ENCODE measurements around the gene CLEC1A.
"Not testable (repeated sequence)": the region's sequence is repeated elsewhere in the genome, so short reads cannot be mapped to it uniquely, and the experiment has no call there.

The CLEC1A gene

GRCh38 chr12:10033783-10034545, 64.8 kb downstream of the CLEC1A start:
- no peak for DNase-seq

DNA sequence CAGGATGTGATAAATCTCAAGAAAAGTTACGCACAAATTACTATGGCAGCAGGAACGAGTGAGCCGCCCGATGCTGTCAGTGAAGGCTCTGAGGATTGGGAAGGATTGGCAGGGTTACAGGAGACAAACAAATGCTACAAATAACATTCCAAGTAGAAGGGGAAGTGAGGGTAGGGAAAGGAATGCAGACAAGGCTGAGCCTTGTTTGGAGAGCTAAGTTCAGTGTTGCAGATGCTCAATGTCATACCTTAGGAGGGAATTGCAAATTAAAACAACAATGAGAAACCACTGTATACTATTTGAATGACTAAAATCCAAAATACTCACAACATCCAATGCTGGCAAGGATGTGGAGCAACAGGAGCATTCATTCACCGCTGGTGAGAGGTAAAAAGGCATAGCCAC, 67.0 kb downstream of the CLEC1A start:
- DNase-seq = no peak

- DNase-seq = no peak
These were observed 67.5 kb downstream of the CLEC1A start for GRCh38 chr12:10031321-10031720.

DNA sequence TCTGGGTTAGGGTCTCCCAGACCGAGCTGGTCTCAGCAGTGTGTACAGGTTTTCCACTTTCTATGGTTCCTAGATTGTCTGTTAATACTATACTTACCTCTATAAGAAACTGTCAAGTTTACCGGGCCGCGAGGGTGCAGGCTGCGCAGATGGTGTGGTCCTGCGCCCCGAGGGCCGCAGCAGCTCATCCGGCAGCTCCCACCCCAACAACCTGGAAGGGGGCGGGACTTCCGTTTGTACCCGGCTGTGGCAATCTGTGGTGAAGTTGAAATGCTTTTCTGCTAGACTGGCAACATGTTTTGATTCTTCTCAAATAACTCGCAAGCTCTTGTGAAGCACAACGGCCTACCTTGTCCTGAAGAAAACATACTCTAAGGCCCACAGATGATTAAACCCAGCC, 68.3 kb downstream of the CLEC1A start, which contains the start of gene CLEC9A:
TSS of gene CLEC9A (plus strand) at position 237 of the 400 bp plus-strand sequence. CDS start 22,006 bp downstream, outside the sequence.
- DNase-seq = no peak

DNA sequence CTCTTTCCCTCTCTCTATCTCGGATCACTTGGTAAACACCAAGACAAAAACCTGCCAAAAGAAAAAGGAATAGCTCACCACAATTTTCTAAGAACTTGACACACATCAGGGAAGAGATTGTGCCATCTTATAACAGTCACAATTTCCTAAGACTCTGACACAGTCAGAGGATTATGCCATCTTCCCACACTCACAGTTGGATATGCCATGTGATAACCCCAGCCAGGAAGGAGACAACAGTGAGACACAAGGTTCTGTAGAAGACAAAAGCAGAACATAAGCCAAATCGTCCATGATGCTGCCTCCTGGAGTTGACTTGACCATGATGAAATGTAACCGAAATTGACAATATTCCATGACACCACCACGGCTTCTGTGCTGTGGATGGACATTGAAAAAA, 71.1 kb downstream of the CLEC1A start:
- DNase-seq = no peak

GRCh38 chr12:10027311-10027710, 71.5 kb downstream of the CLEC1A start:
- DNase-seq = no peak

DNA sequence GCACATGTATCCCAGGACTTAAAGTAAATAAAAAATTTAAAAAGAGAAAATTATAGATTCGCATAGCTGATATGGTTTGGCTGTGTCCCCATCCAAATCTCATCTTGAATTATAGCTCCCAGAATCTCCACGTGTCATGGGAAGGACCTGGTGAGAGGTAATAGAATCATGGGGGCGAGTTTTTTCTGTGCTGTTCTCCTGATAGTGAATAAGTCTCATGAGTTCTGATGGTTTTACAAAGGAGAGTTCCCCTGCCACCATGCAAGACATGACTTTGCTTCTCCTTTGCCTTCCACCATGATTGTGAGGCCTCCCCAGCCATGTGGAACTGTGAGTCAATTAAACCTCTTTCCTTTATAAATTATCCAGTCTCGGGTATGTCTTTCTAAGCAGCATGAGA, 72.1 kb downstream of the CLEC1A start:
- DNase-seq = not testable (repeated sequence)

GRCh38 chr12:10025236-10025635, 73.5 kb downstream of the CLEC1A start:
- DNase-seq = no peak

- DNase-seq = no peak
These were observed 77.4 kb downstream of the CLEC1A start for GRCh38 chr12:10021342-10021741.
